GM12891 (cell line): ENCODE measurements around the gene PRKAG1.

Experiments
- POLR2A ChIP-seq: IDR thresholded peaks from 2 replicates; pipeline ENCODE4 v1.6.1; 2011; ENCODE audit warnings: low read depth, low read length, control low read depth
- POLR2AphosphoS5 ChIP-seq: IDR thresholded peaks from 2 replicates; pipeline ENCODE4 v1.6.1; 2011; ENCODE audit warnings: low read depth, low read length, control low read depth
- TAF1 ChIP-seq: IDR thresholded peaks from 2 replicates; pipeline ENCODE4 v1.6.1; 2011; ENCODE audit warnings: low read depth, low read length, control low read depth

- TF ChIP-seq TAF1 = no peak
- no peak for TF ChIP-seq POLR2AphosphoS5
- TF ChIP-seq POLR2A = no peak
Measured at GRCh38 chr12:48985901-48986300, 32.7 kb downstream of the PRKAG1 start.
